HepG2 (cell line): ENCODE data around the gene GRHPR. TPM values are rescaled to one million over a fixed set of nuclear protein-coding genes. Genes with fewer than 3 reads are reported as not detected.

Experiments
- ATAC-seq: fragments of 200-7000 bp; cut with Tn5 transposase; 3 replicates; pipeline ENCODE4 v1.9.1; 2020; ENCODE audit warnings: mild to moderate bottlenecking, moderate library complexity
- BruUV-seq: library from RNA; stranded (reverse); fragments of 400-500 nt; replicated peaks from 2 replicates; lab custom pipeline; 2021; lab: Mats Ljungman, UMichigan
- CTCF ChIA-PET: fragments of 300-600 bp; formaldehyde crosslinking; extraction: SDS; loops from one replicate; lab custom pipeline; 2021; ENCODE audit warnings: low total read pairs, inconsistent platforms, low intra/inter-chr PET ratio; lab: Yijun Ruan, JAX
- POLR2A ChIA-PET: fragments of 350-600 bp; sonication (Branson Sonifier 250); formaldehyde crosslinking; loops from one replicate; lab custom pipeline; 2020; ENCODE audit warnings: antibody characterized with exemption, inconsistent platforms; lab: Yijun Ruan, JAX
- DNase-seq: peaks from one replicate; pipeline ENCODE4 v3.0.0-alpha.2; 2015; ENCODE audit warnings: low spot score
- FAIRE-seq: peaks from 3 replicates; lab custom pipeline; 2011; peaks lifted over from hg19 to GRCh38; lab: Jason Lieb, UNC
- H2AFZ ChIP-seq: one replicate; pipeline ENCODE4 v1.6.1; 2011; ENCODE audit warnings: low read length, inconsistent platforms
- H3K27ac ChIP-seq: fragments of 300-600 bp; 3 replicates; pipeline ENCODE4 v1.8.0; 2011; ENCODE audit warnings: mixed run types, mild to moderate bottlenecking, mixed read lengths, low read length, inconsistent platforms; ENCODE audit not compliant: insufficient read depth; ENCODE audit errors: extremely low read length
- H3K27me3 ChIP-seq, 2 experiments: fragments of 200-600 bp in 1 of 2; 2 replicates in 1 of 2; 3 replicates in 1 of 2; pipeline versions ENCODE4 v1.6.0 to v1.8.0; 2011; ENCODE audit warnings: low read length in 2 of 2, mild to moderate bottlenecking in 2 of 2, moderate library complexity in 2 of 2, inconsistent platforms in 1 of 2; ENCODE audit not compliant: insufficient read depth in 2 of 2, control insufficient read depth in 1 of 2
- H3K36me3 ChIP-seq, 2 experiments: fragments of 200-600 bp in 1 of 2; replicated peaks in 1 of 2; 2 replicates in 1 of 2; 3 replicates in 1 of 2; pipeline versions ENCODE4 v1.5.1 to v1.8.0; 2011; ENCODE audit warnings: low read length in 2 of 2, inconsistent platforms in 1 of 2; ENCODE audit not compliant: insufficient read depth in 2 of 2, control insufficient read depth in 1 of 2
- H3K4me1 ChIP-seq: 2 replicates; pipeline ENCODE4 v1.5.1; 2012; ENCODE audit warnings: low read length, inconsistent platforms; ENCODE audit not compliant: insufficient read depth
- H3K4me2 ChIP-seq: 2 replicates; pipeline ENCODE4 v1.6.0; 2011; ENCODE audit warnings: low read depth, low read length, inconsistent platforms
- H3K4me3 ChIP-seq, 3 experiments: fragments of 200-600 bp in 1 of 3; sonication (generic), shearing (Covaris generic) in 1 of 3; replicated peaks in 1 of 3; 2 replicates each; pipeline ENCODE4 v1.5.1; 2011 to 2016; ENCODE audit warnings: low read length in 3 of 3, inconsistent platforms in 2 of 3, low read depth in 2 of 3, mild to moderate bottlenecking in 2 of 3, control low read depth in 1 of 3, mixed read lengths in 1 of 3; ENCODE audit not compliant: insufficient read depth in 1 of 3
- H3K79me2 ChIP-seq: one replicate; pipeline ENCODE4 v1.6.1; 2011; ENCODE audit warnings: low read length, inconsistent platforms; ENCODE audit not compliant: insufficient read depth
- H3K9ac ChIP-seq: 2 replicates; pipeline ENCODE4 v1.6.0; 2011; ENCODE audit warnings: mild to moderate bottlenecking, low read depth, low read length, inconsistent platforms; ENCODE audit not compliant: insufficient read depth
- H3K9me3 ChIP-seq: 2 replicates; pipeline ENCODE4 v1.5.1; 2012; ENCODE audit warnings: mild to moderate bottlenecking, low read length
- H4K20me1 ChIP-seq: 2 replicates; pipeline ENCODE4 v1.6.0; 2011; ENCODE audit warnings: inconsistent platforms, mild to moderate bottlenecking, low read length, moderate library complexity; ENCODE audit not compliant: insufficient read depth
- FOXA1 ChIP-seq, 2 experiments: fragments of 450-650 bp in 1 of 2; sonication (generic) in 1 of 2; formaldehyde crosslinking in 1 of 2; IDR thresholded peaks; 2 replicates each; pipeline versions ENCODE4 v1.4.0 to v1.6.1; 2016 to 2020; ENCODE audit warnings: missing genetic modification reagents in 1 of 2
- FOXP1 ChIP-seq, 2 experiments: fragments of 450-650 bp in 1 of 2; IDR thresholded peaks; 2 replicates each; pipeline ENCODE4 v1.6.1; 2017 to 2018; ENCODE audit warnings: antibody characterized with exemption in 1 of 2
- PRPF4 ChIP-seq: fragments of 200-400 bp; formaldehyde crosslinking; IDR thresholded peaks from 2 replicates; pipeline ENCODE4 v1.6.1; 2016; ENCODE audit warnings: low read length, low read depth; ENCODE audit not compliant: poor library complexity, severe bottlenecking
- TARDBP ChIP-seq: sonication (generic); formaldehyde crosslinking; IDR thresholded peaks from 2 replicates; pipeline ENCODE4 v1.8.0; 2022; ENCODE audit warnings: mild to moderate bottlenecking, missing genetic modification reagents
- WGBS: methylation state at CpG from one replicate; pipeline ENCODE4 v1.1.6; 2017; ENCODE audit warnings: low lambda C conversion rate; 5-methylcytosine and 5-hydroxymethylcytosine counted together
- in situ Hi-C: cut with HindIII; loops from 2 replicates; pipeline ENCODE4 v1.10.0; 2017; ENCODE audit warnings: low pct_unique_long_range_greater_than_20kb; ENCODE audit not compliant: extremely low pct_ligation_motif_present
- intact Hi-C: fragments of 100-400 bp; cut with micrococcal nuclease; formaldehyde crosslinking; loops from one replicate; pipeline ENCODE4 v1.10.0; 2022; ENCODE audit not compliant: unreplicated experiment
- polyA plus RNA-seq, 8 experiments: library from polyadenylated mRNA; depleted of rRNA in 3 of 8; stranded (reverse) in 7 of 8; unstranded in 1 of 8; fragments of >200 nt; fragmentation: Illumina TruSeq in 4 of 8; extraction: Trizol in 4 of 8; gene quantifications; 2 replicates each; pipeline versions ENCODE4 v1.2.1 to v1.2.3, GENCODE V29; 2011 to 2016; ENCODE audit warnings: low read depth in 4 of 8, missing spikeins in 1 of 8, mixed read lengths in 1 of 8; ENCODE audit not compliant: insufficient read depth in 1 of 8
- total RNA-seq, 5 experiments: library from RNA; depleted of rRNA; stranded (reverse); fragments of >200 nt; fragmentation: Illumina TruSeq; extraction: Trizol; gene quantifications; 2 replicates each; pipeline ENCODE4 v1.2.3, GENCODE V29; 2016; ENCODE audit warnings: low read depth in 1 of 5
- TF ChIP-seq, protein P1 (sequence below): sonication (generic); formaldehyde crosslinking; IDR thresholded peaks from 2 replicates; pipeline ENCODE4 v1.4.0; 2020; ENCODE audit warnings: mild to moderate bottlenecking, missing genetic modification reagents
- TF ChIP-seq, protein P2 (sequence below): sonication (generic); formaldehyde crosslinking; IDR thresholded peaks from 2 replicates; pipeline ENCODE4 v1.4.0; 2020; ENCODE audit warnings: missing genetic modification reagents
- TF ChIP-seq, protein P3 (sequence below): sonication (generic); formaldehyde crosslinking; IDR thresholded peaks from 2 replicates; pipeline ENCODE4 v1.5.1; 2020; ENCODE audit warnings: mild to moderate bottlenecking, missing genetic modification reagents, moderate library complexity
- TF ChIP-seq, protein P4 (sequence below): sonication (generic); formaldehyde crosslinking; IDR thresholded peaks from 2 replicates; pipeline ENCODE4 v1.4.0; 2020; ENCODE audit warnings: missing genetic modification reagents, borderline replicate concordance

Gene GRHPR
- total and polyA plus RNA-seq, 2 of the 13 experiments (the other 11 are each of a cell fraction or from before 2014, with no cell fraction given): 113 to 115 TPM

DNA sequence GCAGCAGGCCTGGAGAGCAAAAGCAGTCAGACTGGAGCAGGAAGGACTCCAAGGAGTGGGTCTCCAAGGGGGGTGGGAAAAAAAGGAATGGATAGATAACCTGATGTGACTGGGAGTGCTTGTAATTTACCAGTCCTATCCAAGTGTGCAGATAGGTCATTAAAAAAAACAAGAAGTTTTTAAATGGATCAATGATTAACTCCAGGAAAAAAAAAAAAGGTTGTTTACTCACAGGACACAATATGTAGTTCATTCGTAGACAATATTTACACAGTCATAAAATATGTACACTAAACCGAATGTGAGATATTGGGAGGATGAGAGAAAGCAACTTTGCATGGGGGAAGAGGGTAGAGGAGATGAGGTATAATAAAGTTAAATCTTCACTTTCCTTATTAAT lies 22.4 kb downstream of the GRHPR start:
- peaks cover 43% of the 10 kb centered on the region for H3K79me2 ChIP-seq
- intact Hi-C loops: no loop called here
- FAIRE-seq (no peak), DNase-seq (no peak), ATAC-seq (no peak)
- POLR2A ChIA-PET: interaction anchor here (1.0 to 2.0 kb wide), 2 partner anchors 20 to 23 kb away, joined by 5 read pairs; partner anchors contain the start of genes GRHPR and ZBTB5
- peaks cover 13% of the 10 kb centered on the region for H4K20me1 ChIP-seq
- no peak overlapping the region for H3K4me3 ChIP-seq
- H3K4me1 ChIP-seq: peaks cover 32% of the 10 kb centered on the region
- H3K9me3 ChIP-seq: no peaks in the 10 kb centered on the region
- CTCF ChIA-PET: no interaction called here
- no peaks in the 10 kb centered on the region for H3K27me3 ChIP-seq
- H3K9ac ChIP-seq: no peak overlapping the region
- no peak overlapping the region for H2AFZ ChIP-seq
- peaks cover 11 to 37% of the 10 kb centered on the region in 2 experiments; a peak in 4 of 5 replicates for H3K36me3 ChIP-seq
- no peak overlapping the region for H3K27ac ChIP-seq
- H3K4me2 ChIP-seq: 0 out of 2 replicates have a peak overlapping the region, but pooled peaks have one; percentile 39
- no TSS peak for BruUV-seq
- in situ Hi-C loops: no loop called here
- 4% methylated on average over 2 of the region's 2 CpGs for WGBS
- TF ChIP-seq, protein P1, sequence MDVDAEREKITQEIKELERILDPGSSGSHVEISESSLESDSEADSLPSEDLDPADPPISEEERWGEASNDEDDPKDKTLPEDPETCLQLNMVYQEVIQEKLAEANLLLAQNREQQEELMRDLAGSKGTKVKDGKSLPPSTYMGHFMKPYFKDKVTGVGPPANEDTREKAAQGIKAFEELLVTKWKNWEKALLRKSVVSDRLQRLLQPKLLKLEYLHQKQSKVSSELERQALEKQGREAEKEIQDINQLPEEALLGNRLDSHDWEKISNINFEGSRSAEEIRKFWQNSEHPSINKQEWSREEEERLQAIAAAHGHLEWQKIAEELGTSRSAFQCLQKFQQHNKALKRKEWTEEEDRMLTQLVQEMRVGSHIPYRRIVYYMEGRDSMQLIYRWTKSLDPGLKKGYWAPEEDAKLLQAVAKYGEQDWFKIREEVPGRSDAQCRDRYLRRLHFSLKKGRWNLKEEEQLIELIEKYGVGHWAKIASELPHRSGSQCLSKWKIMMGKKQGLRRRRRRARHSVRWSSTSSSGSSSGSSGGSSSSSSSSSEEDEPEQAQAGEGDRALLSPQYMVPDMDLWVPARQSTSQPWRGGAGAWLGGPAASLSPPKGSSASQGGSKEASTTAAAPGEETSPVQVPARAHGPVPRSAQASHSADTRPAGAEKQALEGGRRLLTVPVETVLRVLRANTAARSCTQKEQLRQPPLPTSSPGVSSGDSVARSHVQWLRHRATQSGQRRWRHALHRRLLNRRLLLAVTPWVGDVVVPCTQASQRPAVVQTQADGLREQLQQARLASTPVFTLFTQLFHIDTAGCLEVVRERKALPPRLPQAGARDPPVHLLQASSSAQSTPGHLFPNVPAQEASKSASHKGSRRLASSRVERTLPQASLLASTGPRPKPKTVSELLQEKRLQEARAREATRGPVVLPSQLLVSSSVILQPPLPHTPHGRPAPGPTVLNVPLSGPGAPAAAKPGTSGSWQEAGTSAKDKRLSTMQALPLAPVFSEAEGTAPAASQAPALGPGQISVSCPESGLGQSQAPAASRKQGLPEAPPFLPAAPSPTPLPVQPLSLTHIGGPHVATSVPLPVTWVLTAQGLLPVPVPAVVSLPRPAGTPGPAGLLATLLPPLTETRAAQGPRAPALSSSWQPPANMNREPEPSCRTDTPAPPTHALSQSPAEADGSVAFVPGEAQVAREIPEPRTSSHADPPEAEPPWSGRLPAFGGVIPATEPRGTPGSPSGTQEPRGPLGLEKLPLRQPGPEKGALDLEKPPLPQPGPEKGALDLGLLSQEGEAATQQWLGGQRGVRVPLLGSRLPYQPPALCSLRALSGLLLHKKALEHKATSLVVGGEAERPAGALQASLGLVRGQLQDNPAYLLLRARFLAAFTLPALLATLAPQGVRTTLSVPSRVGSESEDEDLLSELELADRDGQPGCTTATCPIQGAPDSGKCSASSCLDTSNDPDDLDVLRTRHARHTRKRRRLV (CRISPR knock-in tag): no peak
- TF ChIP-seq, protein P2, sequence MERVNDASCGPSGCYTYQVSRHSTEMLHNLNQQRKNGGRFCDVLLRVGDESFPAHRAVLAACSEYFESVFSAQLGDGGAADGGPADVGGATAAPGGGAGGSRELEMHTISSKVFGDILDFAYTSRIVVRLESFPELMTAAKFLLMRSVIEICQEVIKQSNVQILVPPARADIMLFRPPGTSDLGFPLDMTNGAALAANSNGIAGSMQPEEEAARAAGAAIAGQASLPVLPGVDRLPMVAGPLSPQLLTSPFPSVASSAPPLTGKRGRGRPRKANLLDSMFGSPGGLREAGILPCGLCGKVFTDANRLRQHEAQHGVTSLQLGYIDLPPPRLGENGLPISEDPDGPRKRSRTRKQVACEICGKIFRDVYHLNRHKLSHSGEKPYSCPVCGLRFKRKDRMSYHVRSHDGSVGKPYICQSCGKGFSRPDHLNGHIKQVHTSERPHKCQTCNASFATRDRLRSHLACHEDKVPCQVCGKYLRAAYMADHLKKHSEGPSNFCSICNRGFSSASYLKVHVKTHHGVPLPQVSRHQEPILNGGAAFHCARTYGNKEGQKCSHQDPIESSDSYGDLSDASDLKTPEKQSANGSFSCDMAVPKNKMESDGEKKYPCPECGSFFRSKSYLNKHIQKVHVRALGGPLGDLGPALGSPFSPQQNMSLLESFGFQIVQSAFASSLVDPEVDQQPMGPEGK (CRISPR knock-in tag): no peak
- TF ChIP-seq PRPF4: no peak
- peak; percentile 64 for TF ChIP-seq FOXA1 (IDR thresholded peaks at IDR 0.05)
- TF ChIP-seq FOXA1 (CRISPR knock-in tag; IDR thresholded peaks at IDR 0.05): no peak
- TF ChIP-seq, protein P3, sequence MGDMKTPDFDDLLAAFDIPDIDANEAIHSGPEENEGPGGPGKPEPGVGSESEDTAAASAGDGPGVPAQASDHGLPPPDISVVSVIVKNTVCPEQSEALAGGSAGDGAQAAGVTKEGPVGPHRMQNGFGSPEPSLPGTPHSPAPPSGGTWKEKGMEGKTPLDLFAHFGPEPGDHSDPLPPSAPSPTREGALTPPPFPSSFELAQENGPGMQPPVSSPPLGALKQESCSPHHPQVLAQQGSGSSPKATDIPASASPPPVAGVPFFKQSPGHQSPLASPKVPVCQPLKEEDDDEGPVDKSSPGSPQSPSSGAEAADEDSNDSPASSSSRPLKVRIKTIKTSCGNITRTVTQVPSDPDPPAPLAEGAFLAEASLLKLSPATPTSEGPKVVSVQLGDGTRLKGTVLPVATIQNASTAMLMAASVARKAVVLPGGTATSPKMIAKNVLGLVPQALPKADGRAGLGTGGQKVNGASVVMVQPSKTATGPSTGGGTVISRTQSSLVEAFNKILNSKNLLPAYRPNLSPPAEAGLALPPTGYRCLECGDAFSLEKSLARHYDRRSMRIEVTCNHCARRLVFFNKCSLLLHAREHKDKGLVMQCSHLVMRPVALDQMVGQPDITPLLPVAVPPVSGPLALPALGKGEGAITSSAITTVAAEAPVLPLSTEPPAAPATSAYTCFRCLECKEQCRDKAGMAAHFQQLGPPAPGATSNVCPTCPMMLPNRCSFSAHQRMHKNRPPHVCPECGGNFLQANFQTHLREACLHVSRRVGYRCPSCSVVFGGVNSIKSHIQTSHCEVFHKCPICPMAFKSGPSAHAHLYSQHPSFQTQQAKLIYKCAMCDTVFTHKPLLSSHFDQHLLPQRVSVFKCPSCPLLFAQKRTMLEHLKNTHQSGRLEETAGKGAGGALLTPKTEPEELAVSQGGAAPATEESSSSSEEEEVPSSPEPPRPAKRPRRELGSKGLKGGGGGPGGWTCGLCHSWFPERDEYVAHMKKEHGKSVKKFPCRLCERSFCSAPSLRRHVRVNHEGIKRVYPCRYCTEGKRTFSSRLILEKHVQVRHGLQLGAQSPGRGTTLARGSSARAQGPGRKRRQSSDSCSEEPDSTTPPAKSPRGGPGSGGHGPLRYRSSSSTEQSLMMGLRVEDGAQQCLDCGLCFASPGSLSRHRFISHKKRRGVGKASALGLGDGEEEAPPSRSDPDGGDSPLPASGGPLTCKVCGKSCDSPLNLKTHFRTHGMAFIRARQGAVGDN (CRISPR knock-in tag): no peak
- no peak for TF ChIP-seq TARDBP
- TF ChIP-seq, protein P4, sequence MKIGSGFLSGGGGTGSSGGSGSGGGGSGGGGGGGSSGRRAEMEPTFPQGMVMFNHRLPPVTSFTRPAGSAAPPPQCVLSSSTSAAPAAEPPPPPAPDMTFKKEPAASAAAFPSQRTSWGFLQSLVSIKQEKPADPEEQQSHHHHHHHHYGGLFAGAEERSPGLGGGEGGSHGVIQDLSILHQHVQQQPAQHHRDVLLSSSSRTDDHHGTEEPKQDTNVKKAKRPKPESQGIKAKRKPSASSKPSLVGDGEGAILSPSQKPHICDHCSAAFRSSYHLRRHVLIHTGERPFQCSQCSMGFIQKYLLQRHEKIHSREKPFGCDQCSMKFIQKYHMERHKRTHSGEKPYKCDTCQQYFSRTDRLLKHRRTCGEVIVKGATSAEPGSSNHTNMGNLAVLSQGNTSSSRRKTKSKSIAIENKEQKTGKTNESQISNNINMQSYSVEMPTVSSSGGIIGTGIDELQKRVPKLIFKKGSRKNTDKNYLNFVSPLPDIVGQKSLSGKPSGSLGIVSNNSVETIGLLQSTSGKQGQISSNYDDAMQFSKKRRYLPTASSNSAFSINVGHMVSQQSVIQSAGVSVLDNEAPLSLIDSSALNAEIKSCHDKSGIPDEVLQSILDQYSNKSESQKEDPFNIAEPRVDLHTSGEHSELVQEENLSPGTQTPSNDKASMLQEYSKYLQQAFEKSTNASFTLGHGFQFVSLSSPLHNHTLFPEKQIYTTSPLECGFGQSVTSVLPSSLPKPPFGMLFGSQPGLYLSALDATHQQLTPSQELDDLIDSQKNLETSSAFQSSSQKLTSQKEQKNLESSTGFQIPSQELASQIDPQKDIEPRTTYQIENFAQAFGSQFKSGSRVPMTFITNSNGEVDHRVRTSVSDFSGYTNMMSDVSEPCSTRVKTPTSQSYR (CRISPR knock-in tag): no peak
- peak; percentile 35; the same call in 1 of the 2 replicates for TF ChIP-seq FOXP1 (IDR thresholded peaks at IDR 0.05)
- TF ChIP-seq FOXP1 (CRISPR knock-in tag; IDR thresholded peaks at IDR 0.05): peak; percentile 78
